Heart left ventricle (tissue), 13 donors: ENCODE data around the gene RUNX1.

ENCODE experiments used
- CTCF ChIP-seq, 12 donors: fragments of 200-600 bp; sonication (generic) in 4 of 12; IDR thresholded peaks; one replicate each; pipeline versions ENCODE4 v1.5.0 to v1.8.0; 2018 to 2022; ENCODE audit warnings: antibody characterized with exemption in 12 of 12, mild to moderate bottlenecking in 5 of 12
- POLR2A ChIP-seq, 2 donors: fragments of 450-650 bp; IDR thresholded peaks; one replicate each; pipeline ENCODE4 v1.6.1; 2017; ENCODE audit warnings: antibody characterized with exemption in 2 of 2, mild to moderate bottlenecking in 2 of 2, moderate library complexity in 2 of 2
- donor health status: ischemic (EF 13 %, LVEDD 7.1; RV severe dilation, severe dysfunction).
- donor health status: DM: no; HTN: yes; CAD: no.
- donor health status: DM: no; HTN: no; CAD: no.
- donor health status: ischemic (EF 25% LVEDD 6.9; RV normal size, moderate dysfunction).
- donor health status: ischemic (EF 25% LVEDD 5.7; RV mildly dilated, moderate dysfunction).
- donor health status: ischemic (EF 35%, LVEDD 5.7; RV mildly dilated, moderate dysfunction).
- donor health status: nonischemic (EF 11% LVEDD 7.7; RV severe dilation, severe dysfunction).
- donor health status: DM: yes; HTN: yes; CAD: no.
- donor health status: PGD.
- donor health status: ischemic (EF 29% LVEDD 5.4; RV normal size, mild dysfunction).
- donor health status: nonischemic (EF 23%, LVEDD 6.1; RV moderate dilation, normal function).

GRCh38 chr21:34990842-34991241 is 58.3 kb downstream of the RUNX1 start:
- TF ChIP-seq CTCF (IDR thresholded peaks at IDR 0.05), result no peak
- no peak for TF ChIP-seq POLR2A (IDR thresholded peaks at IDR 0.05)
